ENCODE data around the gene PDE2A.
A peak's percentile ranks its signal among the peaks of the same experiment; 100 is the strongest.

PDE2A gene

GRCh38 chr11:72658989-72659640 is 15.1 kb downstream of the PDE2A start:
- DNase-seq (ENCODE audit: low read depth in 2 of 2) = no peak

GRCh38 chr11:72657411-72658100 is 16.7 kb downstream of the PDE2A start:
- no peak for DNase-seq (ENCODE audit: low read depth in 2 of 2)

DNA sequence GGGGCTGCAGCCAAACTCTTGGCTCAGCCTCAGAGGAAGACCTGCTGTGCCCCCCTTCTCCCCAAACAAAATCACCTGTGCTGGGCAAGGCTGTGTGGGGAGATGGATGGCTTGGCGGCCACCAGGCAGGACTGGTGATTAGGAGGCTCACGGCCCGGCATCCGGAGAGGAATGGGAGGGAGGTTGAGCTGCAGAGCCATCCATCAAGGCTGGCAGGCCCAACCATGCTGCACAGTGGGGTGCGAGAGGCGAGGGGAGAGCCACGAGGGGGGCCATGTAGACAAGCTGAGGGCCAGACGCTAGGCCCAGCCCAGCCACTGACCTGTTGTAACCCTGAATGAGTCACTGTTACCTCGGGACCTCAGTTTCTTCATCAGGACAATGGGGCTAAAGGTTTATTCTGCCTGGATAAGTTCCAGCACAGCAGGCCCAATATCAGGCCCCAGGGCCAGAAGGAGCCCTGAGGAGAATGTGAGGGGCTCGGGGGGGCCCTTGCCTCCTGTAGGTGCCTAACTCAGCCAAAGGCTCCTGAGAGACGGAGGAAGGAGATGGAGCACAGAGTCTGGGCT is 18.2 kb downstream of the PDE2A start:
- DNase-seq (ENCODE audit: low read depth in 2 of 2) = no peak

DNA sequence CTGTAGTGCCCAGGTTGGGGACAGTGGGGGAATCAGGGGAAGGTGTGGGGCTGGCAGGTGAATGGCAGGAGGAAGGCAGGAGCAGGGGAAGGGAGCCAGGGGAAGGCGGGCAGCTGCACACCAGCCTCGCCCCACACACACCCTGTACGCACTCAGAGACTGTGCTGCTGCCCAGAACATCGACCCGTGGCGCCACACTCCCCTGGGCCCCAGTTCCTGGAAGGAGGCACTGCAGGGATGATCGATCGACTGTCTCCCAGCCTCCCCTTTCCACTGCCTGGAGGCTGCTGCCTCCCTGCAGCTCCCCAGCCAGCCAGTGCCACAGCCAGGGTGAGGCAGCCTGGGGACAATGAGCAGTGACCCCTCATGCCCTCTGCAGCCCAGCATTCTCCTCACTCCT is 19.2 kb downstream of the PDE2A start:
- no peak for DNase-seq (ENCODE audit: low read depth in 2 of 2)

DNA sequence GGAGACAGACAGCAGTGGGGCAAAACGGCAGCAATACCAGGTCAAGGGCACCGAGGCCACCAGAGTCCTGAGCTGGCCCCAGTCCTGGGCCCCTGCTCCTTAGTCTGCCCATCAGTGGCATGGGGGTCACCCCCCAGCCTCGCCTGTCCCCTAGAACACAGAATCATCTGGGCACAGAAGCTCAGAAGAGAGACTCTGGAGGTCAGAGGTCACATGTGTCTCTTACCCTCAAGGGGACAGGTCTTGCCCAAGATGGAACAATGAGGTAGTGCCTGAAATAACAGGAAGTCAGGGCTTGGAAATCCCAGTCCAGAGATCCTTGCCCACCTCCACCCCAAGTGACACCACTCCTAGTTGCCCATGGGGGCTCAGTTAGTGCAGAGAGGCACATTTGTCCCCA is 20.6 kb downstream of the PDE2A start:
- DNase-seq (ENCODE audit: low read depth in 2 of 2) = no peak

DNA sequence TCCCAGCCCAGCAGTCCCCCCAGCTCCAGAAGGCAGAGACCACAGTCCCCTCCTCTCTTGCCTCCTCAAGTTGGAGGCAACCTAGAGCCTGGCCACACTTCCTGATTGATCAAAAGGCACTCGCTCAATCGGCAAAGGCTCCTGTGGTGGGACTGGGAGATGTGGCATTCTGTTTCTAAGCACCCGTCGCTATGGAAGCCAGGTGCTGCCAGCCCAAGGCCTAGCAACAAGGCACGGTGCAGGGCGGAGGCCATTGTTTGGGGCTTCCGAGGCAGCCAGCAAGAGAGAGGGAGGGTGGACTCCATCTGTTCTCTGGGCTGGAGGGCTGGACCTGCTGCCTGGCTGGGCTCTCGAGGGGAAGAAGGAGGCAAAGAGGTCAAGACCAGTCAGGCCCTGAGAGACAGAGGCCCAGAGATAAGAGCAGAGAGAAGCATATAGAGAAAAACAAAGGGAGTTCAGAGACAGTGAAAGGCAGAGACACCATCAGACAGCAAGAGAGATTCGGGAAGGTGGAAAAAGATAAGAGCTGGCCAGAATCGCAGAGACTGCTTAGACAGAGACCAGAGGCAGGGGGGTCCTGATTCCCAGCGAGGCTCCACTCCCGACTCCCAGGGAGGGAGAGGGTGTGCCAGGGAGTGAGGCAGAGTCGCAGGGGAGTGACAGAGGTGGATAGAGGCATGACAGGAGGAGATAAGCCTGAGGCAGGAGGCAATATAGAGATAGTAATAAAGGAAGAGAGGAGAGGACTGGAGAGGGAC is 21.2 kb downstream of the PDE2A start:
- no peak for DNase-seq (ENCODE audit: low read depth in 2 of 2)

DNA sequence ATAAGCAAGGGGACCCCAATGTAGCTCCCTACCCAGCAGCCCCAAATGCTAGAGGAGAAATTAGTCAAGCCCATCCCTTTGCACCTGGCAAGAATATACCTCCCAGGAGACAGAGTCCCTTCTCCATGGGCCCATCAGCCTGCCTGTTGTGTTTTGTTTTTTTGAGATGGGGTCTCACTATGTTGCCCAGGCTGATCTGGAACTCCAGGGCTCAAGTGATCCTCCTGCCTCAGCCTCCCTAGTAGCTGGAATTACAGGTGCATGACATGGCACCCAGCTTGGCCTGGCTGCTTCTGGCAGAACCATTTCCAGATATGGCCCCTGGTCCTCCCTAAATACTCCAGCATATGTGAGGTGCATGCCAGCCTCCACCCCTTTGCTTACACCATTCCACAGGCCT is 22.1 kb downstream of the PDE2A start:
- no peak for DNase-seq (ENCODE audit: low read depth in 2 of 2)

GRCh38 chr11:72649215-72649976 is 24.8 kb downstream of the PDE2A start:
- DNase-seq (ENCODE audit: low read depth in 2 of 2) = no peak

- DNase-seq (ENCODE audit: low read depth in 2 of 2) = no peak
Observed at GRCh38 chr11:72648384-72649136, 25.7 kb downstream of the PDE2A start.

DNA sequence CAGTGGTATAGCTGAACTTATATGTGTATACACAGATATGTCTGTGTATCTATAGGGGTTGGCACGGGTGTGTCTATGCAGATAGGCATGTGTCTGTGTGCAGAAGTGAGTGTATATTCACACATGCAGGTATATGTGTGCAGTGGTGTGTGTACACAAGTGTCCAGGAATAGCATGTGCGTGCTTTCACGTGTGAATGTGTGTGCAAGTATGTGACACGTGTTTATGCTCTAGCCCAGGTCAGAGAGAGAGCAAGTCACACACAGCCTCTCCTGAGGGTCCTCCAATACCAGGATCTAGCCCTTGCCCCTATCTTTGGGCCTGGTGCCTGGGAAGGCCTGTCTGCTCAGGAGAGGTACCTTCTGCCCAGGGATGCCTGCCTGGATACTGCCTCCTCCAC is 26.3 kb downstream of the PDE2A start:
- no peak for DNase-seq (ENCODE audit: low read depth in 2 of 2)

DNA sequence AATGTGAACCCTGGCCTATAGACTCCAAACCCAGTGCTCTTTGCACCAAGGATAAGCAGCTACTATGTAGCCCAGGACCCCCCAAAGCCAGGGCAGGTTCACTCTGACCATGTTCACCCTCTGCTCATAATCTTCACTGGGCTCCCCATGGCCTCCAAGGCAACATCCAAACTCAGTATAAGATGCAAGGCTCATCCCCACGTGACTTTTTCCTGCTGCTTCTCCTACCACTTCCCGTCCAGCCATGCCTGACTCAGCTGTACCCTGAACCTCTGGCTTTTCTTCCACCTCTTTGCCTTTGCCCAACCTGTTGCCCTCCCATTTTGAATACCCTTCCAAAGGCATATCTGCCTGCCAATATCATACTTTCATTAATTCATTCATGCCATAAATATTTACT is 27.8 kb downstream of the PDE2A start:
- no peak for DNase-seq (ENCODE audit: low read depth in 2 of 2)

GRCh38 chr11:72646024-72646423 is 28.2 kb downstream of the PDE2A start:
- no peak for DNase-seq (ENCODE audit: low read depth in 2 of 2)

GRCh38 chr11:72643547-72643946 is 30.7 kb downstream of the PDE2A start:
- no peak for DNase-seq (ENCODE audit: low read depth in 2 of 2)

GRCh38 chr11:72642884-72643522 is 31.2 kb downstream of the PDE2A start:
- peak; percentile 9 to 47 for DNase-seq (ENCODE audit: low read depth in 2 of 2)

GRCh38 chr11:72642043-72642883 is 32.0 kb downstream of the PDE2A start:
- no peak for DNase-seq (ENCODE audit: low read depth in 2 of 2)

GRCh38 chr11:72641522-72642042 is 32.6 kb downstream of the PDE2A start:
- no peak for DNase-seq (ENCODE audit: low read depth in 2 of 2)

DNA sequence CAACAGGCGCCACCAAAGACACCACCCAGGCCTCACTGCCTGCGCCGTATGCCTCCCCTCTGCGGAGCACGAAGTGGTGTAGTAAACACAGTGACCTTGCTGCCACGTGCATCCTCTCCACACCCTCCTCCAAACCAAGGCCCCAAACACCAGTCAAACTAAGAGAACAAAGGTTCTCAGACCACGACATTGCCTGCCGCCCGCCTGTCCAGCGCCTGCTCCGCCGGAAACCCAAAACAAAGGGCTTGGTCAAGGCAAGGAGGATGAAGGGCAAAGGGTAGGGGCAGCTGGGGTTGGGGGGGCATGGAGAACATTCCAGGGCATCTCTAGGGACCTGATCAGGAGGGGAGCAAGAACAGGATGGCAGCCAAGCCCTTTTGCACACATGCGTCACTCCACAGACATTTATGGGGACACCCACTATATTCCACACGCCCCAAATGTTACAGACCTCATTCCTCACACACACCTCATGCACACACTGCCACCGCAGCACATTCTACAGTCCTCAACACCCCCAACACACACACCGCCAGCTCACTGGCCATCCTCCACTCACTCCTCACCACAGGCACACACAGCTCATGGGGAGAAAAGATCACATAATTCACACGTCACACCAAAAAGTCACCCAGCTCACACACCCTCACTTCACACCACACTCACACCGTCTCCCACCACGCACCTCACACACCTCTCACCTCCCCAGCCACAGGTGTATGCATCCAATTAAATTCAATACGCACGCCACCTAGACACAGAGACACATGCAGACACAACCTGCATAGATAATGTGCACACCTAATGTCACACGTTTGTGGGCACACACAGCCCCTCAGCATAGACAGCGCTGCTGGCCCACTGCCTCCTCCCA is 34.5 kb downstream of the PDE2A start:
- no peak for DNase-seq (ENCODE audit: low read depth in 2 of 2)

GRCh38 chr11:72637926-72638325 is 36.3 kb downstream of the PDE2A start:
- no peak for DNase-seq (ENCODE audit: low read depth in 2 of 2)
